Skeletal muscle satellite cell (primary cell): ENCODE measurements around the gene SMAD5.

Source experiments
- H3K27me3 ChIP-seq: 2 replicates; pipeline ENCODE4 v1.7.0; 2013; ENCODE audit warnings: low read length; ENCODE audit not compliant: control insufficient read depth, insufficient read depth
- H3K36me3 ChIP-seq: 2 replicates; pipeline ENCODE4 v1.7.0; 2013; ENCODE audit warnings: mild to moderate bottlenecking, control low read depth, low read length; ENCODE audit not compliant: insufficient read depth
- H3K4me1 ChIP-seq: 2 replicates; pipeline ENCODE4 v1.7.0; 2013; ENCODE audit warnings: low read length; ENCODE audit not compliant: control insufficient read depth, insufficient read depth
- H3K4me2 ChIP-seq: 2 replicates; pipeline ENCODE4 v1.7.0; 2013; ENCODE audit warnings: mild to moderate bottlenecking, low read length
- H3K4me3 ChIP-seq: 2 replicates; pipeline ENCODE4 v1.7.0; 2013; ENCODE audit warnings: low read length
- H3K9ac ChIP-seq: 2 replicates; pipeline ENCODE4 v1.7.0; 2013; ENCODE audit warnings: mild to moderate bottlenecking, low read depth, low read length, moderate library complexity
- H3K9me3 ChIP-seq: replicated peaks from 2 replicates; pipeline ENCODE4 v1.7.0; 2013; ENCODE audit warnings: mild to moderate bottlenecking, control low read depth, low read length

SMAD5 gene

GRCh38 chr5:136200761-136201160 lies 68.1 kb downstream of the SMAD5 start:
- no peak overlapping the region for H3K4me2 ChIP-seq
- H3K4me1 ChIP-seq: no peaks in the 10 kb centered on the region
- peaks cover 31% of the 10 kb centered on the region for H3K27me3 ChIP-seq
- H3K9ac ChIP-seq: no peak overlapping the region
- no peaks in the 10 kb centered on the region for H3K9me3 ChIP-seq
- no peak overlapping the region for H3K4me3 ChIP-seq
- H3K36me3 ChIP-seq: no peaks in the 10 kb centered on the region

GRCh38 chr5:136201870-136202269 lies 69.2 kb downstream of the SMAD5 start:
- no peaks in the 10 kb centered on the region for H3K9me3 ChIP-seq
- no peaks in the 10 kb centered on the region for H3K4me1 ChIP-seq
- no peak overlapping the region for H3K9ac ChIP-seq
- no peak overlapping the region for H3K4me2 ChIP-seq
- no peak overlapping the region for H3K4me3 ChIP-seq
- H3K36me3 ChIP-seq: no peaks in the 10 kb centered on the region
- H3K27me3 ChIP-seq: peaks cover 31% of the 10 kb centered on the region

GRCh38 chr5:136202469-136203205 lies 70.0 kb downstream of the SMAD5 start:
- Histone ChIP-seq H3K4me1 (no peaks in the 10 kb centered on the region), H3K9me3 (no peaks in the 10 kb centered on the region), H3K27me3 (peaks cover 31% of the 10 kb centered on the region), H3K4me2 (no peak overlapping the region), H3K4me3 (no peak overlapping the region), H3K9ac (no peak overlapping the region), H3K36me3 (no peaks in the 10 kb centered on the region)

GRCh38 chr5:136203303-136203922 lies 70.8 kb downstream of the SMAD5 start:
- Histone ChIP-seq H3K4me3 (no peak overlapping the region), H3K9ac (no peak overlapping the region), H3K9me3 (no peaks in the 10 kb centered on the region), H3K4me1 (no peaks in the 10 kb centered on the region), H3K27me3 (peaks cover 31% of the 10 kb centered on the region), H3K36me3 (no peaks in the 10 kb centered on the region), H3K4me2 (no peak overlapping the region)

- Histone ChIP-seq H3K36me3 (no peaks in the 10 kb centered on the region), H3K4me1 (no peaks in the 10 kb centered on the region), H3K9me3 (no peaks in the 10 kb centered on the region), H3K4me2 (no peak overlapping the region), H3K4me3 (no peak overlapping the region), H3K27me3 (peaks cover 33% of the 10 kb centered on the region), H3K9ac (no peak overlapping the region)
Measured at GRCh38 chr5:136205061-136205702, 72.5 kb downstream of the SMAD5 start.

GRCh38 chr5:136205941-136206340 lies 73.3 kb downstream of the SMAD5 start:
- Histone ChIP-seq H3K4me2 (no peak overlapping the region), H3K4me3 (no peak overlapping the region), H3K27me3 (peaks cover 33% of the 10 kb centered on the region), H3K9ac (no peak overlapping the region), H3K9me3 (no peaks in the 10 kb centered on the region), H3K4me1 (no peaks in the 10 kb centered on the region), H3K36me3 (no peaks in the 10 kb centered on the region)

- Histone ChIP-seq H3K4me3 (no peak overlapping the region), H3K36me3 (no peaks in the 10 kb centered on the region), H3K4me1 (no peaks in the 10 kb centered on the region), H3K4me2 (no peak overlapping the region), H3K27me3 (peaks cover 33% of the 10 kb centered on the region), H3K9ac (no peak overlapping the region), H3K9me3 (no peaks in the 10 kb centered on the region)
Measured at GRCh38 chr5:136206361-136206760, 73.7 kb downstream of the SMAD5 start.

GRCh38 chr5:136207631-136208030 lies 75.0 kb downstream of the SMAD5 start:
- peaks cover 29% of the 10 kb centered on the region for H3K27me3 ChIP-seq
- H3K4me3 ChIP-seq: no peak overlapping the region
- no peaks in the 10 kb centered on the region for H3K36me3 ChIP-seq

GRCh38 chr5:136208916-136209315 lies 76.3 kb downstream of the SMAD5 start:
- no peaks in the 10 kb centered on the region for H3K4me1 ChIP-seq
- H3K4me3 ChIP-seq: no peak overlapping the region
- no peak overlapping the region for H3K9ac ChIP-seq
- H3K9me3 ChIP-seq: no peaks in the 10 kb centered on the region
- peaks cover 38% of the 10 kb centered on the region for H3K27me3 ChIP-seq
- H3K4me2 ChIP-seq: no peak overlapping the region
- H3K36me3 ChIP-seq: no peaks in the 10 kb centered on the region

More at GRCh38 chr5:136207631-136208030, 75.0 kb downstream of the SMAD5 start:
- Histone ChIP-seq H3K4me1 (no peaks in the 10 kb centered on the region), H3K9ac (no peak overlapping the region), H3K9me3 (no peaks in the 10 kb centered on the region), H3K4me2 (no peak overlapping the region)

- Histone ChIP-seq H3K36me3 (no peaks in the 10 kb centered on the region), H3K9me3 (no peaks in the 10 kb centered on the region), H3K4me3 (no peak overlapping the region), H3K9ac (no peak overlapping the region), H3K4me2 (no peak overlapping the region), H3K27me3 (peaks cover 43% of the 10 kb centered on the region), H3K4me1 (no peaks in the 10 kb centered on the region)
Measured at GRCh38 chr5:136209346-136209910, 76.8 kb downstream of the SMAD5 start.

GRCh38 chr5:136210259-136210658 lies 77.6 kb downstream of the SMAD5 start:
- Histone ChIP-seq H3K9ac (no peak overlapping the region), H3K4me3 (no peak overlapping the region), H3K36me3 (no peaks in the 10 kb centered on the region), H3K4me2 (no peak overlapping the region), H3K4me1 (no peaks in the 10 kb centered on the region), H3K27me3 (peaks cover 51% of the 10 kb centered on the region), H3K9me3 (no peaks in the 10 kb centered on the region)
